GM12874 (cell line): ENCODE data around the gene REC8.

Experiments
- TF ChIP-seq, protein P1 (sequence below): IDR thresholded peaks from 2 replicates; pipeline ENCODE4 v1.5.1; 2011; ENCODE audit warnings: low read depth, mild to moderate bottlenecking, control low read depth, low read length, moderate library complexity; ENCODE audit not compliant: insufficient read depth

REC8 gene

DNA sequence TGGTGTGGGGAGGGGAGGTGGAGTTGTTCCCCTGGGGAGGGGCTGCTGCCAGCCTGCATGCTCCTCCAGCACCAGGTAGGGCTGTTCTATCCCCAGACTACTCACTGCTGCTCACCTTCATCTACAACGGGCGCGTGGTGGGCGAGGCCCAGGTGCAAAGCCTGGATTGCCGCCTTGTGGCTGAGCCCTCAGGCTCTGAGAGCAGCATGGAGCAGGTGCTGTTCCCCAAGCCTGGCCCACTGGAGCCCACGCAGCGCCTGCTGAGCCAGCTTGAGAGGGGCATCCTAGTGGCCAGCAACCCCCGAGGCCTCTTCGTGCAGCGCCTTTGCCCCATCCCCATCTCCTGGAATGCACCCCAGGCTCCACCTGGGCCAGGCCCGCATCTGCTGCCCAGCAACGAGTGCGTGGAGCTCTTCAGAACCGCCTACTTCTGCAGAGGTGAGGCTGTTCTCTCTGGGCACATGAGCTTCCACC is 7.3 kb upstream of the REC8 start:
- TF ChIP-seq, protein P1, sequence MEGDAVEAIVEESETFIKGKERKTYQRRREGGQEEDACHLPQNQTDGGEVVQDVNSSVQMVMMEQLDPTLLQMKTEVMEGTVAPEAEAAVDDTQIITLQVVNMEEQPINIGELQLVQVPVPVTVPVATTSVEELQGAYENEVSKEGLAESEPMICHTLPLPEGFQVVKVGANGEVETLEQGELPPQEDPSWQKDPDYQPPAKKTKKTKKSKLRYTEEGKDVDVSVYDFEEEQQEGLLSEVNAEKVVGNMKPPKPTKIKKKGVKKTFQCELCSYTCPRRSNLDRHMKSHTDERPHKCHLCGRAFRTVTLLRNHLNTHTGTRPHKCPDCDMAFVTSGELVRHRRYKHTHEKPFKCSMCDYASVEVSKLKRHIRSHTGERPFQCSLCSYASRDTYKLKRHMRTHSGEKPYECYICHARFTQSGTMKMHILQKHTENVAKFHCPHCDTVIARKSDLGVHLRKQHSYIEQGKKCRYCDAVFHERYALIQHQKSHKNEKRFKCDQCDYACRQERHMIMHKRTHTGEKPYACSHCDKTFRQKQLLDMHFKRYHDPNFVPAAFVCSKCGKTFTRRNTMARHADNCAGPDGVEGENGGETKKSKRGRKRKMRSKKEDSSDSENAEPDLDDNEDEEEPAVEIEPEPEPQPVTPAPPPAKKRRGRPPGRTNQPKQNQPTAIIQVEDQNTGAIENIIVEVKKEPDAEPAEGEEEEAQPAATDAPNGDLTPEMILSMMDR = no peak

DNA sequence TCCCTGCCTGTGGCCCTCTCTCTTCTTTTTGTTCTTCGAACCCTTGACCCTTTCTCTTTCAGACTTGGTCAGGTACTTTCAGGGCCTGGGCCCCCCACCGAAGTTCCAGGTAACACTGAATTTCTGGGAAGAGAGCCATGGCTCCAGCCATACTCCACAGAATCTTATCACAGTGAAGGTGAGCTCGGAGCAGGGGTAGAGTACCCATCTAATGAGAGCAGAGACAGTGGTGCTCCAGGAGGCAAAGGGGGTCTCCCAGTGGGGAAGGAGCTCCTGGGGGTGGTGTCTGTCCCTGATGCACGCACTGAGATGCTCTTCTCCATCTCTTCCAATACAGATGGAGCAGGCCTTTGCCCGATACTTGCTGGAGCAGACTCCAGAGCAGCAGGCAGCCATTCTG is 6.1 kb upstream of the REC8 start:
- TF ChIP-seq, protein P1 = no peak

DNA sequence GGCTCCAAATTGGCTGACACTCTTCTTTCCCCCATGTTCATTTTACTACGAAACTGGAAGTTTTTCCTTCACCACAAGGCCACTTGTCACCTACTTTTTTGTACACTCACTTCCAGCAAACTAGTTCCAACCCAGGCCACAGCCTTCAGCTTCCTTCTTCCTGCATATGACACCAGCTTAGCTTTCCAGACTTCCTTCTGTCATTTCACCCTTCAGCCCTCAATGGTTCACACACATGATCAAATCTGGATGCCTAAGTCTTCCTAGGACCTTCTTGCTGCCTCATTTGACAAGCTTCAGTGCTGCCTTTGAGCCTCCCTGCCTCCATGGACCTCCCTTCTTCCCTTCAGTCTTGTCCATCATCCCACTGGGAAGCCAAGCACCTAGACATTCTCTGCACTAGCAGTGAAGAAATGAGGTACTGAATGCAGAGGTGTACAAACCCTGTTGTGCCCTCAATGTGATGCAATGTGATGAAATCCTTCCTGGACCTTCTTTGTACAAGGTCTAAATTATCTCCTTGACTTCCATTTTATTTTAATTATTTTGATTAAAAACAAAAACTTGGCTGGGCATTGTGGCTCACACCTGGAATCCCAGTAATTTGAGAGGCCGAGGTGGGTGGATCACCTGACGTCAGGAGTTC is 4.3 kb upstream of the REC8 start:
- TF ChIP-seq, protein P1 = no peak

DNA sequence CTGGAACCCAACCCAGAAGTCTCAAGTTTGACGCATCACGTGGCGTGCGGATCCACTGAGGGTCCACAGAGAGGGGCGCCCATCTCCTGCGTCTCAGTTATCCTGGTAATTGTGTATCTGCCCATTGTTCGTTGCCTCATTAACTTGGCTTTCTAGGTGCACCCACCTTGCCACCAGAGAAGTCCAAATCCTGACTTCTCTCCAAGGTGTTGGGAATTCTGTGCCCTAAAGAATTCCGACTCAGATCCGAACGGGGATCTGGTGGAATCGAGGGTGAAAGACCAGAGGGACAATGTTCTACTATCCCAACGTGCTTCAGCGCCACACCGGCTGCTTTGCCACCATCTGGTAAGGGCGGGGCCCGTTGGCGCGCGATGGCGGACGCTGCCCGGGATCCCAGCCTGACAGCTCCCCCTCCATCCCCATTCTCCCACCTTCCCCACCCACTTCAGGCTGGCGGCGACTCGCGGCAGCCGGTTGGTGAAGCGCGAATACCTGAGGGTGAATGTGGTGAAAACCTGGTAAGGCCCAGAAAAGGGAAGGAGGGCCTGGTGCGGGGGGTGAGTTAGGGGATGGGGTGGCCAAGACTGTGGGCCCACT is 481 bp downstream of the REC8 start:
- TF ChIP-seq, protein P1 = no peak

- TF ChIP-seq, protein P1 = no peak
Observed at GRCh38 chr14:24172871-24173281, 996 bp downstream of the REC8 start.

GRCh38 chr14:24176599-24176998 is 4.7 kb downstream of the REC8 start:
- TF ChIP-seq, protein P1 = no peak

- TF ChIP-seq, protein P1 = no peak
Observed at GRCh38 chr14:24177041-24177825, 5.4 kb downstream of the REC8 start.
